RWPE2 (cell line): Measurements from ENCODE around the gene PITRM1.

ENCODE experiments used
- ATAC-seq: fragments of 200-7000 bp; cut with Tn5 transposase; 3 replicates; pipeline ENCODE4 v1.9.1; 2021; ENCODE audit warnings: low read depth
- DNase-seq: peaks from one replicate; pipeline ENCODE4 v3.0.0-alpha.2; 2020; ENCODE audit warnings: low spot score
- H3K27ac ChIP-seq: fragments of 450-650 bp; 2 replicates; pipeline ENCODE4 v1.5.1; 2017; ENCODE audit warnings: mild to moderate bottlenecking; ENCODE audit not compliant: poor library complexity, severe bottlenecking
- H3K27me3 ChIP-seq: fragments of 250-450 bp; sonication (Bioruptor Pico); 2 replicates; pipeline ENCODE4 v1.5.1; 2021; ENCODE audit warnings: mild to moderate bottlenecking, moderate library complexity; ENCODE audit not compliant: insufficient read depth, poor library complexity, severe bottlenecking
- H3K36me3 ChIP-seq: fragments of 250-450 bp; sonication (Bioruptor Pico); 2 replicates; pipeline ENCODE4 v1.5.1; 2020; ENCODE audit warnings: low read depth, mild to moderate bottlenecking, moderate library complexity
- H3K4me1 ChIP-seq: fragments of 250-450 bp; sonication (Bioruptor Pico); 2 replicates; pipeline ENCODE4 v1.5.1; 2021; ENCODE audit warnings: mild to moderate bottlenecking, moderate library complexity; ENCODE audit not compliant: insufficient read depth, poor library complexity, severe bottlenecking
- H3K4me3 ChIP-seq: fragments of 250-450 bp; sonication (Bioruptor Pico); 2 replicates; pipeline ENCODE4 v1.5.1; 2021; ENCODE audit warnings: mild to moderate bottlenecking, moderate library complexity; ENCODE audit not compliant: severe bottlenecking
- H3K9me3 ChIP-seq: fragments of 250-450 bp; sonication (Bioruptor Pico); 2 replicates; pipeline ENCODE4 v1.5.1; 2021; ENCODE audit warnings: mild to moderate bottlenecking, moderate library complexity; ENCODE audit not compliant: severe bottlenecking
- CTCF ChIP-seq: fragments of 450-650 bp; IDR thresholded peaks from one replicate; pipeline ENCODE4 v1.5.1; 2017; ENCODE audit warnings: mild to moderate bottlenecking, moderate library complexity; ENCODE audit not compliant: poor library complexity, severe bottlenecking

PITRM1 gene

GRCh38 chr10:3150961-3151360 lies 21.6 kb downstream of the PITRM1 start:
- no peaks in the 10 kb centered on the region for H3K27me3 ChIP-seq
- DNase-seq (no peak), ATAC-seq (no peak)
- peaks cover 65% of the 10 kb centered on the region for H3K36me3 ChIP-seq
- TF ChIP-seq CTCF = no peak
- no peak overlapping the region for H3K27ac ChIP-seq
- H3K4me1 ChIP-seq = no peaks in the 10 kb centered on the region
- no peaks in the 10 kb centered on the region for H3K9me3 ChIP-seq
- H3K4me3 ChIP-seq = no peak overlapping the region

- Histone ChIP-seq H3K4me3 (no peak overlapping the region), H3K36me3 (peaks cover 65% of the 10 kb centered on the region), H3K27me3 (no peaks in the 10 kb centered on the region), H3K9me3 (no peaks in the 10 kb centered on the region), H3K27ac (no peak overlapping the region), H3K4me1 (no peaks in the 10 kb centered on the region)
- no peak for DNase-seq
- no peak for TF ChIP-seq CTCF
- no peak for ATAC-seq
Measured at GRCh38 chr10:3150366-3150765, 22.2 kb downstream of the PITRM1 start.

GRCh38 chr10:3149918-3150317 lies 22.7 kb downstream of the PITRM1 start:
- Histone ChIP-seq H3K4me1 (no peaks in the 10 kb centered on the region), H3K27me3 (no peaks in the 10 kb centered on the region), H3K27ac (no peak overlapping the region), H3K4me3 (no peak overlapping the region), H3K9me3 (no peaks in the 10 kb centered on the region), H3K36me3 (peaks cover 65% of the 10 kb centered on the region)
- no peak for ATAC-seq
- DNase-seq = no peak
- TF ChIP-seq CTCF = no peak

GRCh38 chr10:3148994-3149393 lies 23.6 kb downstream of the PITRM1 start:
- ATAC-seq (no peak), DNase-seq (no peak)
- no peak overlapping the region for H3K4me3 ChIP-seq
- TF ChIP-seq CTCF = no peak
- no peak overlapping the region for H3K27ac ChIP-seq
- peaks cover 65% of the 10 kb centered on the region for H3K36me3 ChIP-seq
- H3K9me3 ChIP-seq = no peaks in the 10 kb centered on the region
- no peaks in the 10 kb centered on the region for H3K4me1 ChIP-seq
- H3K27me3 ChIP-seq = no peaks in the 10 kb centered on the region

GRCh38 chr10:3148041-3148440 lies 24.5 kb downstream of the PITRM1 start:
- Histone ChIP-seq H3K27me3 (no peaks in the 10 kb centered on the region), H3K27ac (no peak overlapping the region), H3K9me3 (no peaks in the 10 kb centered on the region), H3K36me3 (peaks cover 66% of the 10 kb centered on the region), H3K4me3 (no peak overlapping the region), H3K4me1 (no peaks in the 10 kb centered on the region)
- ATAC-seq = no peak
- DNase-seq = no peak
- TF ChIP-seq CTCF = no peak
